IgD-negative memory B cell (primary cell): ENCODE measurements around the gene SH3RF3. TPM values are rescaled to one million over a fixed set of nuclear protein-coding genes. Genes with fewer than 3 reads are reported as not detected.

ENCODE experiments used
- H3K27ac Mint-ChIP-seq, 3 donors: one replicate each; pipeline ENCODE4 v1.8.0; 2020 to 2022; ENCODE audit warnings: mild to moderate bottlenecking in 3 of 3, mixed read lengths in 3 of 3, moderate library complexity in 1 of 3
- H3K27me3 Mint-ChIP-seq: one replicate; pipeline ENCODE4 v1.8.0; 2021; ENCODE audit warnings: mixed read lengths
- H3K36me3 Mint-ChIP-seq: one replicate; pipeline ENCODE4 v1.8.0; 2020; ENCODE audit warnings: mild to moderate bottlenecking, mixed read lengths
- H3K4me1 Mint-ChIP-seq, 3 donors: one replicate each; pipeline ENCODE4 v1.8.0; 2020 to 2022; ENCODE audit warnings: mixed read lengths in 3 of 3, mild to moderate bottlenecking in 1 of 3
- H3K4me3 Mint-ChIP-seq, 4 donors: one replicate each; pipeline ENCODE4 v1.8.0; 2020 to 2022; ENCODE audit warnings: mild to moderate bottlenecking in 4 of 4, mixed read lengths in 4 of 4, moderate library complexity in 3 of 4
- H3K9me3 Mint-ChIP-seq, 3 donors: one replicate each; pipeline ENCODE4 v1.8.0; 2020 to 2021; ENCODE audit warnings: mixed read lengths in 3 of 3, mild to moderate bottlenecking in 1 of 3
- polyA plus RNA-seq: library from polyadenylated mRNA; unstranded; fragments of 300-500 nt; fragmentation: Illumina TruSeq; gene quantifications from one replicate; pipeline ENCODE4 v1.2.3, GENCODE V29; 2021

SH3RF3 gene
- polyA plus RNA-seq, 1 donor from 2014 or later, result not detected

- no peak overlapping the region for H3K27ac Mint-ChIP-seq
- no peaks in the 10 kb centered on the region for H3K9me3 Mint-ChIP-seq
- H3K4me1 Mint-ChIP-seq, result no peaks in the 10 kb centered on the region
- no peaks in the 10 kb centered on the region for H3K36me3 Mint-ChIP-seq
- peaks cover 1% of the 10 kb centered on the region for H3K27me3 Mint-ChIP-seq
- H3K4me3 Mint-ChIP-seq, result no peak overlapping the region
These were observed 192.6 kb downstream of the SH3RF3 start for GRCh38 chr2:109321570-109321969.

GRCh38 chr2:109322111-109322510 is 193.1 kb downstream of the SH3RF3 start:
- H3K4me1 Mint-ChIP-seq, result no peaks in the 10 kb centered on the region
- no peak overlapping the region for H3K4me3 Mint-ChIP-seq
- H3K27ac Mint-ChIP-seq, result no peak overlapping the region
- H3K36me3 Mint-ChIP-seq, result no peaks in the 10 kb centered on the region
- H3K9me3 Mint-ChIP-seq, result no peaks in the 10 kb centered on the region
- H3K27me3 Mint-ChIP-seq, result peaks cover 1% of the 10 kb centered on the region

DNA sequence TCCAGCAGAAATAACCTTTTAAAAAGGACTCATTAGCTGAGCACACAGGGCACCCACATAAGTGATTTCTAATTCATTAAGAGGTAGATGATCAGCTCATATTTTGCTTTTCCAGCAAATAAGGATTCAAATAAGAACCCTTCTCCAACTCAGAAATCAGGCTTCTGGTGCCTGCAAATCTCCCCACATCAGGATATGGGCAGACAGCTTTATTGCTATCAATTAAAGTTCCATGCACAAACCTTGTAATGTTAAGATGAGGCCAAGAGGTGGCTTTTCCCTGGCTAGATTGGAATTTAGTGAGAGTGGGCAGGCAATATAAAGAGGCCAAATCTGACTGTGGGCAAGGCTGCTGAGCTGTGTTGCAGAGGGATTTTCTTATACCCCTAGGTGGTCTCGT is 193.6 kb downstream of the SH3RF3 start:
- Mint-ChIP-seq H3K27ac (no peak overlapping the region), H3K4me1 (no peaks in the 10 kb centered on the region), H3K9me3 (no peaks in the 10 kb centered on the region), H3K27me3 (peaks cover 1% of the 10 kb centered on the region), H3K4me3 (no peak overlapping the region), H3K36me3 (no peaks in the 10 kb centered on the region)

- H3K4me1 Mint-ChIP-seq, result no peaks in the 10 kb centered on the region
- no peak overlapping the region for H3K4me3 Mint-ChIP-seq
- H3K9me3 Mint-ChIP-seq, result no peaks in the 10 kb centered on the region
- peaks cover 2% of the 10 kb centered on the region for H3K27me3 Mint-ChIP-seq
- H3K36me3 Mint-ChIP-seq, result no peaks in the 10 kb centered on the region
- no peak overlapping the region for H3K27ac Mint-ChIP-seq
These were observed 195.9 kb downstream of the SH3RF3 start for GRCh38 chr2:109324861-109325260.

DNA sequence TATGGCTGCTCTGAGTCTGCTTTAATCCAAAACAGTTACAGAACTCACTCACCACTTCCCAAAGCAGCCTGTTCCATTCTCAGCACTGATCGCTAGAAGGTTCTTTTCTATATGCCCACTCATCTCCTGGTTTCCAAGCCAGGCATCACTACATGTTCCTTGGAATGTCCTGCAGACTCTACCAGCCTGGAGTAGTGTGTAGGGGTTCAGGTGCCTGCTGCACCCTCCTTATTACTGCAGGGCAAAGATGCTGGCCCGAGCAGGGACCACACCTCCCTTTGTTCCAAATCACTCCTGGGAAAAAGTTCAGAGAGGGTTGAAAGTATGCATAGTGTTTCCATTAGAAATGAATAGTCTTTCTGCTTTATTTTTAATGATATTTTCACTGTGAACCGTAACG is 196.6 kb downstream of the SH3RF3 start:
- Mint-ChIP-seq H3K36me3 (no peaks in the 10 kb centered on the region), H3K4me1 (no peaks in the 10 kb centered on the region), H3K27ac (no peak overlapping the region), H3K4me3 (no peak overlapping the region), H3K9me3 (no peaks in the 10 kb centered on the region), H3K27me3 (peaks cover 2% of the 10 kb centered on the region)

GRCh38 chr2:109326306-109326705 is 197.3 kb downstream of the SH3RF3 start:
- H3K27me3 Mint-ChIP-seq, result peaks cover 2% of the 10 kb centered on the region
- H3K27ac Mint-ChIP-seq, result peak overlapping the region in 1 of 3 donors; percentile 64
- no peaks in the 10 kb centered on the region for H3K4me1 Mint-ChIP-seq
- H3K9me3 Mint-ChIP-seq, result no peaks in the 10 kb centered on the region
- peaks cover 1% of the 10 kb centered on the region for H3K36me3 Mint-ChIP-seq
- no peak overlapping the region for H3K4me3 Mint-ChIP-seq

GRCh38 chr2:109330056-109330455 is 201.1 kb downstream of the SH3RF3 start:
- Mint-ChIP-seq H3K4me1 (peaks cover 4 to 14% (median 8%) of the 10 kb centered on the region in 3 donors), H3K9me3 (no peaks in the 10 kb centered on the region), H3K27me3 (peaks cover 11% of the 10 kb centered on the region), H3K4me3 (no peak overlapping the region), H3K27ac (no peak overlapping the region), H3K36me3 (peaks cover 1% of the 10 kb centered on the region)

GRCh38 chr2:109331081-109331480 is 202.1 kb downstream of the SH3RF3 start:
- Mint-ChIP-seq H3K27ac (no peak overlapping the region), H3K4me1 (peaks cover 6 to 21% (median 13%) of the 10 kb centered on the region in 3 donors), H3K36me3 (peaks cover 1% of the 10 kb centered on the region), H3K27me3 (peaks cover 17% of the 10 kb centered on the region), H3K9me3 (no peaks in the 10 kb centered on the region), H3K4me3 (no peak overlapping the region)

- Mint-ChIP-seq H3K36me3 (peaks cover 1% of the 10 kb centered on the region), H3K27ac (no peak overlapping the region), H3K27me3 (peaks cover 20% of the 10 kb centered on the region), H3K4me1 (peaks cover 6 to 24% (median 13%) of the 10 kb centered on the region in 3 donors), H3K4me3 (peak overlapping the region in 3 of 4 donors; percentile 49 to 85 (median 65)), H3K9me3 (no peaks in the 10 kb centered on the region)
These were observed 203.2 kb downstream of the SH3RF3 start for GRCh38 chr2:109331896-109332848.

- Mint-ChIP-seq H3K4me3 (peak overlapping the region in 1 of 4 donors; percentile 65), H3K9me3 (no peaks in the 10 kb centered on the region), H3K27me3 (peaks cover 21% of the 10 kb centered on the region), H3K4me1 (peaks cover 6 to 24% (median 13%) of the 10 kb centered on the region in 3 donors), H3K36me3 (peaks cover 1% of the 10 kb centered on the region), H3K27ac (no peak overlapping the region)
These were observed 203.9 kb downstream of the SH3RF3 start for GRCh38 chr2:109332880-109333279.

- Mint-ChIP-seq H3K36me3 (peaks cover 1% of the 10 kb centered on the region), H3K4me3 (no peak overlapping the region), H3K9me3 (no peaks in the 10 kb centered on the region), H3K27ac (no peak overlapping the region), H3K27me3 (peaks cover 21% of the 10 kb centered on the region), H3K4me1 (peaks cover 6 to 24% (median 13%) of the 10 kb centered on the region in 3 donors)
These were observed 204.6 kb downstream of the SH3RF3 start for GRCh38 chr2:109333414-109334210.

DNA sequence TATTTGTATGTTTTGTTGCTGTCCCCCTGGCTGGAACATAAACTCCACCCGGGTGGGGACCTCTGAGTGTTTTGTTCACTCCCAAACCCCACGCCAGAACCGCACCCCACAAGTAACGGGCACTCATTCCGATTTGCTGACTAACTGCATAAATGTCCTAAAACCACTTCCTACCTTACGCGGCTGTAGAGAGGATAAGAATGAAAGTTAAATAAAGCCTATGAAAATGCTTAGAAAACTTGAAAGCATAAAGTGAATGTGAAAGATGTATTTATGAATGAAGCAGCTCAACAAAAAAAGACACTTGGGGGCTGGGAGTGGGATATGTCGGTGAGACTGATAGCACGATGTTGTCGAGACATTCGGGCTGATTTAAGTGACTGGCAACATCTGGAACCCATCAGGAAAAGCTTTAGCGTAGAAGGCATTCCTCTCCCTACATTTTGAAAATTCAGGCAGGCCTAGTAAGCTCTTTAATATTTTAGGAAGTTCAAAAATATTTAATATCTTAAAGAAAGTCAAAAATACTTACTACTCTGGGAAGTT is 206.7 kb downstream of the SH3RF3 start:
- H3K4me3 Mint-ChIP-seq, result peak overlapping the region in 1 of 4 donors; percentile 30
- H3K36me3 Mint-ChIP-seq, result peaks cover under 1% of the 10 kb centered on the region
- H3K27ac Mint-ChIP-seq, result no peak overlapping the region
- no peaks in the 10 kb centered on the region for H3K9me3 Mint-ChIP-seq
- peaks cover 19% of the 10 kb centered on the region for H3K27me3 Mint-ChIP-seq
- peaks cover 6 to 24% (median 13%) of the 10 kb centered on the region in 3 donors for H3K4me1 Mint-ChIP-seq

DNA sequence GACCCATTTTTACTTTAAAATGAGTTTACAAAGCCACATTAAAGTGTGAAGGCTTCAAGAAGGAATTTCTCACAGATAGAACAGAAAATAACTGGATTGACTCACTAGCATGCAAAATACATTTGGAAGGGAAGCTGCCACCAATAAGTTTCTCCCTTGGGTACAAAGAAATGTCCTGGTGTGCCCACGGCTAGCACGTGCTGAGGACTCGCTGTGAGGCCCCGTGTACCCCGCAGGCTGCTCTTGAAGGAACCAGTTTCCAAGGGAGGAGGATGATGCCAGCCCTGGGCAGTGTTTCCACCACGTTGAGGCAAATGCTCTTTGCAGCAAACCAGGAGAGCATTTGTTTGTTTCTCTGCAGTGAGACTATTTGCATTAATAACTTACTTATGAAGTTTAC is 207.3 kb downstream of the SH3RF3 start:
- no peak overlapping the region for H3K4me3 Mint-ChIP-seq
- peaks cover 19% of the 10 kb centered on the region for H3K27me3 Mint-ChIP-seq
- H3K27ac Mint-ChIP-seq, result no peak overlapping the region
- peaks cover 6 to 24% (median 13%) of the 10 kb centered on the region in 3 donors for H3K4me1 Mint-ChIP-seq
- no peaks in the 10 kb centered on the region for H3K9me3 Mint-ChIP-seq
- H3K36me3 Mint-ChIP-seq, result no peaks in the 10 kb centered on the region

DNA sequence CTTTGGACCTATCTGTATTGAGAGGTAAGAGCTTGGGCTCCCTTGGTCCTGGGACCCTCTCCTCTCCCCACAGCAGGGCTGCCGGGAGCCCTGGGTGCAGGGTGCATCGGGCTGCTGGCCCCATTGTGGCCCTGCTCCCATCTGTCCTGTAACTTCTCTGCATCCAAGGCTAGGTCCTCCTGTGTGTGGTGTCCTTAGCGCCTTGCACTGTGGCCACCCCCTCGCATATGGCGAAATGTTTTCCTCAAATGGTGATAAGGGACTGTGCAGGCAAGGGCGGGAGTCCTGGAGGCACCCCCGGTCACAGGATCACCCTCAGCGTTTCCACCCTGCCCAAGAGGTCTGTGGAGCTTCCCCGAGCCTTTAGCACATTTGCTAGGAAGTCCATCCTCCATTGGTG is 208.2 kb downstream of the SH3RF3 start:
- Mint-ChIP-seq H3K4me1 (peaks cover 5 to 20% (median 10%) of the 10 kb centered on the region in 3 donors), H3K9me3 (no peaks in the 10 kb centered on the region), H3K27ac (no peak overlapping the region), H3K36me3 (no peaks in the 10 kb centered on the region), H3K27me3 (peaks cover 17% of the 10 kb centered on the region), H3K4me3 (no peak overlapping the region)

GRCh38 chr2:109339519-109339966 is 210.5 kb downstream of the SH3RF3 start:
- no peaks in the 10 kb centered on the region for H3K9me3 Mint-ChIP-seq
- H3K27ac Mint-ChIP-seq, result no peak overlapping the region

More at GRCh38 chr2:109339519-109339966, 210.5 kb downstream of the SH3RF3 start:
- Mint-ChIP-seq H3K4me1 (peaks cover 2 to 10% (median 5%) of the 10 kb centered on the region in 3 donors), H3K27me3 (peaks cover 12% of the 10 kb centered on the region), H3K4me3 (no peak overlapping the region), H3K36me3 (no peaks in the 10 kb centered on the region)
